GM23338 (cell line): ENCODE measurements around the gene PARP3. TPM values are rescaled to one million over a fixed set of nuclear protein-coding genes. Genes with fewer than 3 reads are reported as not detected.

Experiments
- ATAC-seq: fragments of 200-7000 bp; cut with Tn5 transposase; 3 replicates; pipeline ENCODE4 v1.9.1; 2020
- DNase-seq: peaks from one replicate; pipeline ENCODE4 v3.0.0-alpha.2; 2015; ENCODE audit warnings: low spot score
- H2AFZ ChIP-seq: fragments of 200-600 bp; sonication (generic); 2 replicates; pipeline ENCODE4 v1.8.0; 2016; ENCODE audit warnings: antibody characterized with exemption, mild to moderate bottlenecking, moderate library complexity
- H3F3A ChIP-seq: fragments of 200-600 bp; sonication (generic); replicated peaks from 2 replicates; pipeline ENCODE4 v1.8.0; 2017; ENCODE audit warnings: antibody characterized with exemption, mixed run types, low read depth
- H3K27ac ChIP-seq: fragments of 200-600 bp; sonication (generic); 2 replicates; pipeline ENCODE4 v1.6.1; 2016; ENCODE audit warnings: low read depth
- H3K27me3 ChIP-seq: fragments of 200-600 bp; sonication (generic); 2 replicates; pipeline ENCODE4 v1.8.0; 2016; ENCODE audit warnings: mild to moderate bottlenecking, mixed run types, moderate library complexity; ENCODE audit not compliant: insufficient read depth
- H3K36me3 ChIP-seq: fragments of 200-600 bp; sonication (generic); 2 replicates; pipeline ENCODE4 v1.8.0; 2016; ENCODE audit warnings: mild to moderate bottlenecking; ENCODE audit not compliant: insufficient read depth
- H3K4me1 ChIP-seq: fragments of 200-600 bp; sonication (generic); 2 replicates; pipeline ENCODE4 v1.8.0; 2016; ENCODE audit warnings: mild to moderate bottlenecking, moderate library complexity; ENCODE audit not compliant: insufficient read depth
- H3K4me2 ChIP-seq: fragments of 200-600 bp; sonication (generic); 2 replicates; pipeline ENCODE4 v1.7.1; 2017; ENCODE audit warnings: mixed run types
- H3K4me3 ChIP-seq: fragments of 200-600 bp; sonication (generic); 2 replicates; pipeline ENCODE4 v1.6.1; 2016; ENCODE audit warnings: mixed run types
- H3K79me2 ChIP-seq: fragments of 200-600 bp; sonication (generic); replicated peaks from 2 replicates; pipeline ENCODE4 v1.8.0; 2017; ENCODE audit warnings: mild to moderate bottlenecking; ENCODE audit not compliant: insufficient read depth
- H3K9me2 ChIP-seq: fragments of 200-600 bp; sonication (generic); 2 replicates; pipeline ENCODE4 v1.8.0; 2017; ENCODE audit not compliant: insufficient read depth
- H4K20me1 ChIP-seq: fragments of 200-600 bp; sonication (generic); replicated peaks from 2 replicates; pipeline ENCODE4 v1.8.0; 2017; ENCODE audit warnings: mild to moderate bottlenecking; ENCODE audit not compliant: insufficient read depth
- H3K27ac Mint-ChIP-seq: 2 replicates; pipeline ENCODE4 v1.8.0; 2020; ENCODE audit warnings: inconsistent platforms, mild to moderate bottlenecking, moderate library complexity, mixed read lengths
- H3K27me3 Mint-ChIP-seq: 3 replicates; pipeline ENCODE4 v1.8.0; 2022; ENCODE audit warnings: low read depth, mild to moderate bottlenecking, moderate library complexity, mixed read lengths, inconsistent platforms; ENCODE audit not compliant: insufficient read depth, poor library complexity
- H3K36me3 Mint-ChIP-seq: 3 replicates; pipeline ENCODE4 v1.8.0; 2021; ENCODE audit warnings: low read depth, mild to moderate bottlenecking, inconsistent platforms, moderate library complexity, mixed read lengths
- H3K4me1 Mint-ChIP-seq: 3 replicates; pipeline ENCODE4 v1.8.0; 2020; ENCODE audit warnings: mild to moderate bottlenecking, inconsistent platforms, mixed read lengths
- H3K4me3 Mint-ChIP-seq: 3 replicates; pipeline ENCODE4 v1.8.0; 2021; ENCODE audit warnings: moderate library complexity, mild to moderate bottlenecking, inconsistent platforms, mixed read lengths
- H3K9me3 Mint-ChIP-seq: 3 replicates; pipeline ENCODE4 v1.8.0; 2020; ENCODE audit warnings: moderate library complexity, mild to moderate bottlenecking, inconsistent platforms, mixed read lengths
- EZH2 ChIP-seq: fragments of 200-600 bp; sonication (generic); IDR thresholded peaks from one replicate; pipeline ENCODE4 v1.8.0; 2017; ENCODE audit warnings: antibody characterized with exemption, mild to moderate bottlenecking, low read depth; ENCODE audit not compliant: unreplicated experiment
- EZH2phosphoT487 ChIP-seq: fragments of 200-600 bp; sonication (generic); IDR thresholded peaks from one replicate; pipeline ENCODE4 v1.8.1; 2018; ENCODE audit warnings: antibody characterized with exemption; ENCODE audit not compliant: unreplicated experiment
- JUNB ChIP-seq: IDR thresholded peaks from one replicate; pipeline ENCODE4 v1.6.1; 2016; ENCODE audit warnings: antibody characterized with exemption; ENCODE audit not compliant: unreplicated experiment
- NANOG ChIP-seq: IDR thresholded peaks from 2 replicates; pipeline ENCODE4 v1.6.1; 2016; ENCODE audit warnings: antibody characterized with exemption, borderline replicate concordance
- ZNF114 ChIP-seq: fragments of 250-450 bp; sonication (Bioruptor Pico); IDR thresholded peaks from 2 replicates; pipeline ENCODE4 v1.5.0; 2020; ENCODE audit warnings: mild to moderate bottlenecking, moderate library complexity
- polyA plus RNA-seq: library from polyadenylated mRNA; unstranded; fragments of >200 nt; fragmentation: Nextera tagmentation; extraction: Ambion mirVana; gene quantifications from 2 replicates; pipeline ENCODE4 v1.2.1, GENCODE V29; 2016
- total RNA-seq: library from RNA; depleted of rRNA; stranded (reverse); fragments of >200 nt; shearing (Covaris generic); gene quantifications from 2 replicates; pipeline ENCODE4 v1.2.3, GENCODE V29; 2014
- TF ChIP-seq, protein P1 (sequence below): fragments of 250-450 bp; sonication (Bioruptor Pico); IDR thresholded peaks from 2 replicates; pipeline ENCODE4 v1.5.0; 2020; ENCODE audit warnings: mild to moderate bottlenecking, moderate library complexity
- TF ChIP-seq, protein P2 (sequence below): IDR thresholded peaks from one replicate; pipeline ENCODE4 v1.6.1; 2018; ENCODE audit warnings: antibody characterized with exemption; ENCODE audit not compliant: unreplicated experiment

The PARP3 gene
- total and polyA plus RNA-seq, 2 experiments from 2014 or later = 0.76 to 1.1 TPM

DNA sequence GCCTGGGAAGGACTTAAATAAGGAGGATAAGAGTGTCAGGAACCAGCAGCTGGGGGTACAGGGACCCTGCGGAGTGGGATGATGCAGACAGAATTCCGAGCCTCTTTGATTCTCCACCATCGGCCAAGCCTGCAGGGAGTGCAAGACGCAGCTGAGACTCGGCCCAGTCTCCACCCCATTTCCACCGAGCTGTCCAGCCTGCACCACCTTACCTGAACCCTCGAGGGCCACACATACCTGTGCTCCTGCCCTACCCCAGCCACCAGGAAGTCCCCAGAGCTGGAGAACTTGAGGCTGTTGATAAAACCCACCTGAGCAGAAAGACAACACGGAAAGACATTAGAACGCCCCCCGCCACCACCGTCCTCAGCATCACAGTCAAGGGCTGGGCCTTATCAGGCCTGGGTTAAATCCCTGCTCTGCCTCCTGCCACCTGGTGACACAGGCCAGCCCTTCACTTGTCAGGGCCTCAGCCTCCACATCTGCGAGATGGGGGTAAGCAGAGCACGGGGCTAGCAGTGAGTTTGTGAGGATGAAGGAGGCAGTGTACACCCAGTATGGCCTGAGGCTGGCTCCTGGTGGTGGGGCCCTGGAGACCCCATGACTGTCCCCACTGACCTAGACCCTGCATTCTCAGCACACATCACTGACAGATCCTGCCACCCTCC, 8.6 kb upstream of the PARP3 start (continued):
- TF ChIP-seq, protein P1, sequence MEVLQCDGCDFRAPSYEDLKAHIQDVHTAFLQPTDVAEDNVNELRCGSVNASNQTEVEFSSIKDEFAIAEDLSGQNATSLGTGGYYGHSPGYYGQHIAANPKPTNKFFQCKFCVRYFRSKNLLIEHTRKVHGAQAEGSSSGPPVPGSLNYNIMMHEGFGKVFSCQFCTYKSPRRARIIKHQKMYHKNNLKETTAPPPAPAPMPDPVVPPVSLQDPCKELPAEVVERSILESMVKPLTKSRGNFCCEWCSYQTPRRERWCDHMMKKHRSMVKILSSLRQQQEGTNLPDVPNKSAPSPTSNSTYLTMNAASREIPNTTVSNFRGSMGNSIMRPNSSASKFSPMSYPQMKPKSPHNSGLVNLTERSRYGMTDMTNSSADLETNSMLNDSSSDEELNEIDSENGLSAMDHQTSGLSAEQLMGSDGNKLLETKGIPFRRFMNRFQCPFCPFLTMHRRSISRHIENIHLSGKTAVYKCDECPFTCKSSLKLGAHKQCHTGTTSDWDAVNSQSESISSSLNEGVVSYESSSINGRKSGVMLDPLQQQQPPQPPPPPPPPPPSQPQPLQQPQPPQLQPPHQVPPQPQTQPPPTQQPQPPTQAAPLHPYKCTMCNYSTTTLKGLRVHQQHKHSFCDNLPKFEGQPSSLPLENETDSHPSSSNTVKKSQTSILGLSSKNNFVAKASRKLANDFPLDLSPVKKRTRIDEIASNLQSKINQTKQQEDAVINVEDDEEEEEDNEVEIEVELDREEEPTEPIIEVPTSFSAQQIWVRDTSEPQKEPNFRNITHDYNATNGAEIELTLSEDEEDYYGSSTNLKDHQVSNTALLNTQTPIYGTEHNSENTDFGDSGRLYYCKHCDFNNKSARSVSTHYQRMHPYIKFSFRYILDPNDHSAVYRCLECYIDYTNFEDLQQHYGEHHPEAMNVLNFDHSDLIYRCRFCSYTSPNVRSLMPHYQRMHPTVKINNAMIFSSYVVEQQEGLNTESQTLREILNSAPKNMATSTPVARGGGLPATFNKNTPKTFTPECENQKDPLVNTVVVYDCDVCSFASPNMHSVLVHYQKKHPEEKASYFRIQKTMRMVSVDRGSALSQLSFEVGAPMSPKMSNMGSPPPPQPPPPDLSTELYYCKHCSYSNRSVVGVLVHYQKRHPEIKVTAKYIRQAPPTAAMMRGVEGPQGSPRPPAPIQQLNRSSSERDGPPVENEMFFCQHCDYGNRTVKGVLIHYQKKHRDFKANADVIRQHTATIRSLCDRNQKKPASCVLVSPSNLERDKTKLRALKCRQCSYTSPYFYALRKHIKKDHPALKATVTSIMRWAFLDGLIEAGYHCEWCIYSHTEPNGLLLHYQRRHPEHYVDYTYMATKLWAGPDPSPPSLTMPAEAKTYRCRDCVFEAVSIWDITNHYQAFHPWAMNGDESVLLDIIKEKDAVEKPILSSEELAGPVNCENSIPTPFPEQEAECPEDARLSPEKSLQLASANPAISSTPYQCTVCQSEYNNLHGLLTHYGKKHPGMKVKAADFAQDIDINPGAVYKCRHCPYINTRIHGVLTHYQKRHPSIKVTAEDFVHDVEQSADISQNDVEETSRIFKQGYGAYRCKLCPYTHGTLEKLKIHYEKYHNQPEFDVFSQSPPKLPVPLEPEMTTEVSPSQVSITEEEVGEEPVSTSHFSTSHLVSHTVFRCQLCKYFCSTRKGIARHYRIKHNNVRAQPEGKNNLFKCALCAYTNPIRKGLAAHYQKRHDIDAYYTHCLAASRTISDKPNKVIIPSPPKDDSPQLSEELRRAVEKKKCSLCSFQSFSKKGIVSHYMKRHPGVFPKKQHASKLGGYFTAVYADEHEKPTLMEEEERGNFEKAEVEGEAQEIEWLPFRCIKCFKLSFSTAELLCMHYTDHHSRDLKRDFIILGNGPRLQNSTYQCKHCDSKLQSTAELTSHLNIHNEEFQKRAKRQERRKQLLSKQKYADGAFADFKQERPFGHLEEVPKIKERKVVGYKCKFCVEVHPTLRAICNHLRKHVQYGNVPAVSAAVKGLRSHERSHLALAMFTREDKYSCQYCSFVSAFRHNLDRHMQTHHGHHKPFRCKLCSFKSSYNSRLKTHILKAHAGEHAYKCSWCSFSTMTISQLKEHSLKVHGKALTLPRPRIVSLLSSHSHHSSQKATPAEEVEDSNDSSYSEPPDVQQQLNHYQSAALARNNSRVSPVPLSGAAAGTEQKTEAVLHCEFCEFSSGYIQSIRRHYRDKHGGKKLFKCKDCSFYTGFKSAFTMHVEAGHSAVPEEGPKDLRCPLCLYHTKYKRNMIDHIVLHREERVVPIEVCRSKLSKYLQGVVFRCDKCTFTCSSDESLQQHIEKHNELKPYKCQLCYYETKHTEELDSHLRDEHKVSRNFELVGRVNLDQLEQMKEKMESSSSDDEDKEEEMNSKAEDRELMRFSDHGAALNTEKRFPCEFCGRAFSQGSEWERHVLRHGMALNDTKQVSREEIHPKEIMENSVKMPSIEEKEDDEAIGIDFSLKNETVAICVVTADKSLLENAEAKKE (CRISPR knock-in tag) = no peak
- TF ChIP-seq EZH2phosphoT487 (no peak), JUNB (no peak)

DNA sequence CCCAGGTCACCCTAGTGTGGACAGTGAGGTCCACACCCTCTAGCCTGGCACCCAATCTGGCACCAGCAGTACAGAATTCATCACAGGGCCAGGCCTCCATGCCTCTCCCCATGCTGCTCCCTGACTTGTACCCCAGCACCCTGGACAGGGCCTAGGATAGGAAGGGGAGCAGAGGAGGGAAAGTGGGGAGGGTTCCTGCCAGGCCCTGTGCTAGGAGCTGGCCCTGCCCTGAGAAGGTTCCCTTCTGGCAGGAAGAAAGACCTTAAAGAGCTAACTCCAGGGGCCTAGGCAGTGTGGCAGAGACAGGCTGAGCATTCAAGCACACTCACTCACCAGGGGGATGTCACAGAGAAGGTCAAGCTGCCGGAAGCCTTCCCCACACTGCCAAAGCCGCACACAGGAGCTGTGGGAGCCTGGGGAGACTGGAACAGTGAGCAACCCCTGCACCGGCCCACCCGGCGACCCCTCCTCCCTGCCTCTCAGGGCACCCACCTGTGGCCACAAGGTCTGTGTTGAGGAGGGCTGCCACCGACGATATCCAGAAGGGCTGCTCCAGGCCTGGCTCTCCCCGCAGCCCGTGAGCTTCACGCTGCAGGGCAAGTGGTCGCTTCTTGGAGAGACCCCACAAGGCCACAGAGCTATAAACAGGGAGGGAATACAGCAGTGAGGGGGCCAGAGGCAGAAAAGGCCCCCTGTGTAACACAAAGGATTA, 7.9 kb upstream of the PARP3 start:
- no peak overlapping the region for H3K27ac Mint-ChIP-seq
- Histone ChIP-seq H3K27ac (no peak overlapping the region), H3F3A (no peaks in the 10 kb centered on the region), H3K4me3 (no peak overlapping the region), H3K27me3 (no peaks in the 10 kb centered on the region), H3K79me2 (peaks cover 3% of the 10 kb centered on the region), H4K20me1 (peaks cover 4% of the 10 kb centered on the region), H3K9me2 (no peaks in the 10 kb centered on the region), H2AFZ (no peak overlapping the region), H3K36me3 (peaks cover 7% of the 10 kb centered on the region), H3K4me1 (no peaks in the 10 kb centered on the region), H3K4me2 (no peak overlapping the region)
- H3K4me1 Mint-ChIP-seq = peaks cover 2% of the 10 kb centered on the region; the same call in 1 of the 3 replicates
- peaks cover 2% of the 10 kb centered on the region for H3K27me3 Mint-ChIP-seq
- no peaks in the 10 kb centered on the region for H3K9me3 Mint-ChIP-seq
- H3K36me3 Mint-ChIP-seq = peaks cover 79% of the 10 kb centered on the region
- DNase-seq (no peak), ATAC-seq (no peak; the same call in 2 of the 3 replicates)
- no peak overlapping the region for H3K4me3 Mint-ChIP-seq
- TF ChIP-seq NANOG = no peak
- TF ChIP-seq, protein P2, sequence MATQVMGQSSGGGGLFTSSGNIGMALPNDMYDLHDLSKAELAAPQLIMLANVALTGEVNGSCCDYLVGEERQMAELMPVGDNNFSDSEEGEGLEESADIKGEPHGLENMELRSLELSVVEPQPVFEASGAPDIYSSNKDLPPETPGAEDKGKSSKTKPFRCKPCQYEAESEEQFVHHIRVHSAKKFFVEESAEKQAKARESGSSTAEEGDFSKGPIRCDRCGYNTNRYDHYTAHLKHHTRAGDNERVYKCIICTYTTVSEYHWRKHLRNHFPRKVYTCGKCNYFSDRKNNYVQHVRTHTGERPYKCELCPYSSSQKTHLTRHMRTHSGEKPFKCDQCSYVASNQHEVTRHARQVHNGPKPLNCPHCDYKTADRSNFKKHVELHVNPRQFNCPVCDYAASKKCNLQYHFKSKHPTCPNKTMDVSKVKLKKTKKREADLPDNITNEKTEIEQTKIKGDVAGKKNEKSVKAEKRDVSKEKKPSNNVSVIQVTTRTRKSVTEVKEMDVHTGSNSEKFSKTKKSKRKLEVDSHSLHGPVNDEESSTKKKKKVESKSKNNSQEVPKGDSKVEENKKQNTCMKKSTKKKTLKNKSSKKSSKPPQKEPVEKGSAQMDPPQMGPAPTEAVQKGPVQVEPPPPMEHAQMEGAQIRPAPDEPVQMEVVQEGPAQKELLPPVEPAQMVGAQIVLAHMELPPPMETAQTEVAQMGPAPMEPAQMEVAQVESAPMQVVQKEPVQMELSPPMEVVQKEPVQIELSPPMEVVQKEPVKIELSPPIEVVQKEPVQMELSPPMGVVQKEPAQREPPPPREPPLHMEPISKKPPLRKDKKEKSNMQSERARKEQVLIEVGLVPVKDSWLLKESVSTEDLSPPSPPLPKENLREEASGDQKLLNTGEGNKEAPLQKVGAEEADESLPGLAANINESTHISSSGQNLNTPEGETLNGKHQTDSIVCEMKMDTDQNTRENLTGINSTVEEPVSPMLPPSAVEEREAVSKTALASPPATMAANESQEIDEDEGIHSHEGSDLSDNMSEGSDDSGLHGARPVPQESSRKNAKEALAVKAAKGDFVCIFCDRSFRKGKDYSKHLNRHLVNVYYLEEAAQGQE = peak; percentile 57
- TF ChIP-seq ZNF114 = no peak
- TF ChIP-seq EZH2 = no peak
